ENCODE results near the gene FUBP3. TPM values are rescaled to one million over a fixed set of nuclear protein-coding genes. Genes with fewer than 3 reads are reported as not detected.

FUBP3 gene
- polyA plus RNA-seq, 3 donors = 9.5 to 17.3 (median 16.3) TPM

- DNase-seq = no peak
- no peaks in the 10 kb centered on the region for H4K20me1 ChIP-seq (ENCODE audit: insufficient read depth, low read length)
- Mint-ChIP-seq H3K27ac (no peak overlapping the region), H3K9me3 (peaks cover 0 to 2% (median under 1%) of the 10 kb centered on the region in 7 donors), H3K27me3 (ENCODE audit: low read depth in 3 of 3) (peaks cover 6 to 10% (median 6%) of the 10 kb centered on the region in 3 donors), H3K4me3 (no peak overlapping the region), H3K4me1 (no peaks in the 10 kb centered on the region), H3K36me3 (peaks cover 31 to 33% of the 10 kb centered on the region in 2 donors)
- intact Hi-C loops (cut with micrococcal nuclease) = no loop called here
- no peaks in the 10 kb centered on the region for H3K4me1 ChIP-seq (ENCODE audit: control insufficient read depth in 1 of 2, insufficient read depth in 2 of 2, low read length in 2 of 2)
- H2AFZ ChIP-seq (ENCODE audit: insufficient read depth, low read depth, low read length, poor library complexity, severe bottlenecking) = no peak overlapping the region
- no peaks in the 10 kb centered on the region for H3K79me2 ChIP-seq (ENCODE audit: insufficient read depth, low read length)
- H3K4me3 ChIP-seq (replicated peaks in 1 of 3; ENCODE audit: low read depth in 2 of 3, low read length in 3 of 3) = no peak overlapping the region
- H3K27me3 ChIP-seq (ENCODE audit: control insufficient read depth in 2 of 2, insufficient read depth in 2 of 2, low read length in 2 of 2) = no peaks in the 10 kb centered on the region
- no peak overlapping the region for H3K4me2 ChIP-seq (replicated peaks; ENCODE audit: extremely low read depth, low read length, poor library complexity, severe bottlenecking)
- H3K9ac ChIP-seq (ENCODE audit: insufficient read depth, low read length, poor library complexity, severe bottlenecking) = no peak overlapping the region
- no peaks in the 10 kb centered on the region for H3K9me3 ChIP-seq (replicated peaks in 1 of 2; ENCODE audit: control insufficient read depth in 1 of 2, insufficient read depth in 1 of 2, low read length in 2 of 2)
- H3K27ac ChIP-seq (ENCODE audit: low read depth in 1 of 2, low read length in 2 of 2) = no peak overlapping the region
- peaks cover 16 to 32% of the 10 kb centered on the region in 2 donors for H3K36me3 ChIP-seq (replicated peaks in 1 of 2; ENCODE audit: control insufficient read depth in 1 of 2, insufficient read depth in 2 of 2, low read length in 2 of 2)
- WGBS (ENCODE audit: insufficient coverage) = 81% methylated on average over 6 of the region's 7 CpGs
- TF ChIP-seq CTCF (IDR thresholded peaks at IDR 0.05) = no peak
Measured at GRCh38 chr9:130640681-130641080, 61.3 kb downstream of the FUBP3 start.

GRCh38 chr9:130642926-130643325, 63.5 kb downstream of the FUBP3 start:
- Histone ChIP-seq H4K20me1 (ENCODE audit: insufficient read depth, low read length) (no peaks in the 10 kb centered on the region), H3K4me2 (replicated peaks; ENCODE audit: extremely low read depth, low read length, poor library complexity, severe bottlenecking) (no peak overlapping the region), H3K27me3 (ENCODE audit: control insufficient read depth in 2 of 2, insufficient read depth in 2 of 2, low read length in 2 of 2) (no peaks in the 10 kb centered on the region), H3K36me3 (replicated peaks in 1 of 2; ENCODE audit: control insufficient read depth in 1 of 2, insufficient read depth in 2 of 2, low read length in 2 of 2) (peaks cover 3 to 13% of the 10 kb centered on the region in 2 donors), H3K9ac (ENCODE audit: insufficient read depth, low read length, poor library complexity, severe bottlenecking) (no peak overlapping the region), H3K27ac (ENCODE audit: low read depth in 1 of 2, low read length in 2 of 2) (no peak overlapping the region), H3K4me3 (replicated peaks in 1 of 3; ENCODE audit: low read depth in 2 of 3, low read length in 3 of 3) (no peak overlapping the region), H3K9me3 (replicated peaks in 1 of 2; ENCODE audit: control insufficient read depth in 1 of 2, insufficient read depth in 1 of 2, low read length in 2 of 2) (no peaks in the 10 kb centered on the region), H3K79me2 (ENCODE audit: insufficient read depth, low read length) (no peaks in the 10 kb centered on the region), H3K4me1 (ENCODE audit: control insufficient read depth in 1 of 2, insufficient read depth in 2 of 2, low read length in 2 of 2) (no peaks in the 10 kb centered on the region), H2AFZ (ENCODE audit: insufficient read depth, low read depth, low read length, poor library complexity, severe bottlenecking) (no peak overlapping the region)
- peaks cover 4 to 16% (median 12%) of the 10 kb centered on the region in 3 donors for H3K27me3 Mint-ChIP-seq (ENCODE audit: low read depth in 3 of 3)
- peaks cover 0 to 8% (median 3%) of the 10 kb centered on the region in 7 donors for H3K9me3 Mint-ChIP-seq
- intact Hi-C loops (cut with micrococcal nuclease) = no loop called here
- peaks cover 13 to 15% of the 10 kb centered on the region in 2 donors for H3K36me3 Mint-ChIP-seq
- H3K4me3 Mint-ChIP-seq = no peak overlapping the region
- H3K4me1 Mint-ChIP-seq = no peaks in the 10 kb centered on the region
- WGBS (ENCODE audit: insufficient coverage) = 95% methylated on average over 5 of the region's 8 CpGs
- no peak overlapping the region for H3K27ac Mint-ChIP-seq
- no peak for TF ChIP-seq CTCF (IDR thresholded peaks at IDR 0.05)
- DNase-seq = no peak
